NCI-H2029 treated with DMSO at 0.1 percent for 48 hours (cell line): Measurements from ENCODE around the gene MITF.

Experiments
- DNase-seq: peaks from one replicate; lab custom pipeline; 2025; lab: John Stamatoyannopoulos, UW

MITF gene

DNA sequence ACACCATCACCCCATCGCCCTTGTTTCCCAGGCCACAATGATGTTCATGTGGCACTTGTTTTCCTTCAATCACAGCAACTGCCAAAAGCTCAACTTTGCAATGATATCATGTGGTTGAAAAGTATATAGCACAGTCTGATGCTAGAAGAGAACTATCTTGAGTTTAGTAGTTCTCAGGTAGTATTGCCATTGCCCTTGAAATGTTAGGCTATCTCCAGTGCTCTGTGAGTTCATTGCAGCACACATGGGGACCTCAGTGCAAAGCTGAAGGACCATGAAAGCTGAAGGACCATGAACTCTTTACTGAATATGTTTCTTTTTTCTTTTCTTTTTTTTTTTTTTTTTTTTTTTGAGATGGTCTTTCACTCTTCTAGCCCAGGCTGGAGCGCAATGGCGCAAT, 224.4 kb downstream of the MITF start:
- DNase-seq: no peak

DNA sequence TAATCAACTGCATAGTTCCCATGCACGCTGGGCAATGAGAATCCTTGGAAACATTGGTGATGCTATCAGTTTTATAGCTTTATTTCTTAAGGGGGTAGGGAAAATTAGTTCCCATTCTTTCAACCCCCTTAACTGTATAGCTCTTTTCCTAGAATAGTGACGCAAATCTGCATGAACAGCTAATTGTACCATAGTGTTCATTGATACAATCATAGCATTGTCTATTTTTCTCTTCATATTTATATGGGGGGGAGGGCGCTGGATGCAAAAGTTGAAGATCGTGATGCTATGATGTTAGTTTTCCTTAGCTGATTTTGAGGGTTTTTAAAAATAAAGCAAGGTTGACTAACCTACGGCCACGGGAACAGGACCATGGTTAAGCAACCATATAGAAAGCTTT, 227.9 kb downstream of the MITF start:
- DNase-seq: no peak

DNA sequence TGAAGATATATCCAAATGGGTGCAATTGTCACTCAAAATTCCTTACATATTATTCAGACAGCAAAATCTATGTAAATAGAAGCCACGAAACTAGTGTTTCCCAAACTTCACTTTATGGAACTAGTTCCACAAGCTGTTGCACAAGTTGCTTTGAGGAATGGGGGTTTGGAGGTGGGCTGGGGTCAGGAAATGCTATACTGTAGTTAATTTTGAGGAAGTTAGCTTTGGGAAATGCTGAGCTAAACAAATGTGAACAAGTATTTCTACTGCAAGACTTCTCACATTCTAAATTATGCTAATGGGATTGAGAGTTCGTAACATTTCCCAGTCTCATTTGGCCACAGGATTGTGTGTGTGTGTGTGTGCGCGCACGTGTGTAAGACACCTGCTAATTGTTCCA, 231.6 kb downstream of the MITF start:
- no peak for DNase-seq

DNA sequence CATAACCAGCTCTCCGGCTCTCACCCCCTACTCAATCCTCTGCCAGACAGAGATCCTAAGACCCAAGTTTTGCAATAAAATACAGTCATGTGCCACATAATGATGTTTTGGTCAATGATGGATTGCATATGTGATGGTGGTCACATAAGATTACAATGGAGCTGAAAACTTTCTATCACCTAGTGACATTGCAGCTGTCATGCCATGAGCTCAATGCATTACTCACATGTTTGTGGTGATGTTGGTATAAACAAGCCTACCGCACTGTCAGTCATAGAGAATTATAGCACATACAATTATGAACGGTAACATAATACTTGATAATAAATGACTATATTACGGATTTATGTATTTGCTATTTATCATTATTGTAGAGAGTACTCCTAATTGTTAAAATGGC, 233.4 kb downstream of the MITF start:
- DNase-seq: no peak

DNA sequence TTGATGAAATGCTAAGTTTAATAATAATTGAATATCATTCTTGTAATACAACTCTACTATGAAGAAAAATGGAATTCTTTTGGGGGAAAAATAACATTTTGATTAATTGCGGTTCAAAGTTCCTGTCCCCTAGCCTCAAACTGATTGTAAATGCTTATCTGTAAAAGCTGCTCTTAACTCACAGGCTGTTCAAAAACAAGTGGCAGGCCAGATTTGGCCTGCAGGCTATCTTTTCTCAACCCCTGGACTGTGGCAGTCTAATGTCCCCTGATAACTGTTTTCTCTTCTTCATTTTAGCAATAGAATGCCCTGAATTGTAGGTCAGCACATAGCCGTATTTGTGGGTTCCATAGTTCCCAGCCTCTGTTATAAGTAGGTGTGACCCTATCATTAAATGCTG, 236.8 kb downstream of the MITF start:
- no peak for DNase-seq

DNA sequence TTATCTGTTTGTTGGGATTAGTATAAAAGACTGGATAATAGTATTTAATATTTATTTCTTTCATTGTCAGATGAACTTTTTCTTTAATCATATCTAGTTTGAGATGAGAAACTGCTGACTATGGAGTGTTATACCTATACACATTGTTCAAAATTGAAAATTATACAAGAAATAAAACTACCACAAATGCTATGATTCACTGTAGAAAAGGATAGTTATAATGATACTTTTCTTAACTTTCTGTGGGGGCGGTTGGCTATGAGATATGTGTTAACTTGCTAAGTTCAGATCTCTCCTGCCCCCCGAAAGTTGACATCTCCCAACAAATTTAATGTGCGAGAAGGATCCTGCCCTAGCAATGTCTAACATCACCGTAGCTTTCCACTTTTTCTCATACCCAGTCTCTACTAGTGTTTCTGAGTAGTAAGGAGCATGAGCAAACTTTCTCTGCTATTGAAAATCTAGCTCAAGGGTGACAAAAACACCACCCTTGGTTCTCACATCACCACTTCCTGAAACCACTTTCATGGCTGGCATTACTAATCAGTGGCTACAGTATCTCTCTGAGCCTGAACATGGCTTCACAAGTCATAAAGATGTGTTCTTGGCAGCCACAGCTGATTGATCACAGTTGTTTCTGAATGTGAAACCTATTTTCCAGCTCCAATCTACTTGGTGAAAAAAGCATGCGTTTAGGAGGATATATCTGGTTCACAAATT, 244.4 kb downstream of the MITF start:
- DNase-seq: no peak

DNA sequence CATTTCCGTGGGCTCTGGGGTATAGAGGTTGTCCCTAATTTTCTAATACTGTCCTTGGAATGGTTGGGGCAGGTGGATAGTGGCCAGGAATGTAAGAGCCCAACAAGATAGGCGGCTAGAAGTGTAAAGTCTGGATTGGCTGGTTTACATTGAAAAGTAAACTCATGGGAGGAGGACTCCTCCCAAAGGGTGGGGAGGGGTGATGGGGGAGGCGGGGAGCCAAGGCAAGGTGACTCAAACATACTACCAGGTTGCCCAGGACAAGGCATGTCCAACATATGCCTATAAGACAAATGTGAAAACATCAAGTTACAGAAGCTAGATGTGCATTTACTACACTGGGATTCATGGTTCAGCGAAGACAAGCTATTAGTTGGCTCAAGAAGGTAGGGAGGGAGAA, 246.0 kb downstream of the MITF start:
- DNase-seq: no peak

DNA sequence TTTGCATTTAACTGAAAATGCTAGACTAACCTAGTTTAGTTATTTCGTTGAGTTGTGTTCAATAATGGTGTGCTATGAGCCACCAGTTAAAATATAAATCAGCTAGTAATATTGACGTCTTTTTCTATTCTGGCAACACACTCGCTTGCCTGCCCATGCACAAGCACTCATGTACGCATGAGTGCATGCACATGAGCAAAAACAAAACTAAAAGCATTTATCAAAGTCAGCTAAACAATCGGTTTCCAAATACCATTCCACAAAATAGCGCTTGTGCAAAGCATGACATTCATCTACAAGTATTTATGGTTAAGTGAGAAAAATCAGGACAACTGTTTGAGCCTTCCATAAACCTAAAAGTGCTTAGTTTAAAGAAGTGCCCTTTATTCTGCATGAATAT, 247.2 kb downstream of the MITF start:
- no peak for DNase-seq

DNA sequence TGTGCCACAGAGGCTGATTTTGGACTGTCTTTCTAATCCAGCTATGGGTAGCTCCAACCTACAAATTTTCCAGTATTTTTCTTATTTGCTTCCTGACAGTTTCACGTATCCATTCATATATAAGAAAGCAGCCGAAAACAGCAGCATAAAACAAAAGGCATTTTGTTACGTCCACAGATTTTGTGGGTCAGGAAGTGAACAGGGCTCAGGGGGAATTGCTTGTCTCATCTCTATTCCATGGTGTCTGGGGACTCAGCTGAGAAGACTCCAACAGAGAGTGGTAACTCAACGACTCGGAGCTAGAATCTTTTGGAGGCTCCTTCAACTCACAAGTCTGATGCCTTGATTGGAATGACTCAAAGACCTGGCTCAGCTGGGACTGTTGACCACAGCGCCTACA, 248.6 kb downstream of the MITF start:
- DNase-seq: no peak

DNA sequence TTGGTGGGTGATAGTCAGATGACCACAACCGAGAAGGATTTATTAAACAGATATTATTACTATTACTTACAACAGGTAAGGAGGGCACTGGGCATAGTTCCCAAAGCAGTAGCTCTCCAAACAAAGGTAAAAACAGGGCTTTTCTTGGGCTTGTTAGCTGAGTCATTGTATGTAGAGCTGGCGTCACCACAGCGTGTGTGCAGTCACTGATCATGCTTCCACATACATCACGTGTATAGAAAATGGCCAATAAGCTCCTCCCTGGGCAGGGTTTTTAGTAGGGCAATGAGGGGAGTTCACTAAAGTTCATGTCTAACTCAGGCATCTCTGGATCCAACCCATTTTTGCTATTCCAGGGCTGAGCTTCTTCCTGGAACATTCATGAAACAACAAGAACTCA, 254.5 kb downstream of the MITF start:
- DNase-seq: no peak

DNA sequence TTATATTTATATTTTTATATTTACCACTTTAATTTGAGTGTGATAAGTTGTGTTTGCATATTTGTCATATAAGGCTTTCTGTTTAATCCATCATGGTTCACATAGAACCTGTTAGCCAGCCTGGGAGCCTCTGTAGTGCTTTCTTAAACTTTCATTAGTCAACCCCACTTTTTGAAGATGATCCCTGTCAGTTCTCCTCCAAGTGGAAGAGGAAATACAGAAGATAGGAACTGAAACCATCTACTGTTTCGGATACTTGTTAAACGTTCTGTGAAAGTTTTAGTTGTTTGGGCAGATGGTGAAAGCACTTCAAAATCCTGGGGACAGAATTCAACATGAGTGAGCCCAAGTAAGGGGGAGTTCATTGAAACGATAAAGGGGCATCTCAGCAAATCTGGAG, 255.7 kb downstream of the MITF start:
- DNase-seq: no peak

DNA sequence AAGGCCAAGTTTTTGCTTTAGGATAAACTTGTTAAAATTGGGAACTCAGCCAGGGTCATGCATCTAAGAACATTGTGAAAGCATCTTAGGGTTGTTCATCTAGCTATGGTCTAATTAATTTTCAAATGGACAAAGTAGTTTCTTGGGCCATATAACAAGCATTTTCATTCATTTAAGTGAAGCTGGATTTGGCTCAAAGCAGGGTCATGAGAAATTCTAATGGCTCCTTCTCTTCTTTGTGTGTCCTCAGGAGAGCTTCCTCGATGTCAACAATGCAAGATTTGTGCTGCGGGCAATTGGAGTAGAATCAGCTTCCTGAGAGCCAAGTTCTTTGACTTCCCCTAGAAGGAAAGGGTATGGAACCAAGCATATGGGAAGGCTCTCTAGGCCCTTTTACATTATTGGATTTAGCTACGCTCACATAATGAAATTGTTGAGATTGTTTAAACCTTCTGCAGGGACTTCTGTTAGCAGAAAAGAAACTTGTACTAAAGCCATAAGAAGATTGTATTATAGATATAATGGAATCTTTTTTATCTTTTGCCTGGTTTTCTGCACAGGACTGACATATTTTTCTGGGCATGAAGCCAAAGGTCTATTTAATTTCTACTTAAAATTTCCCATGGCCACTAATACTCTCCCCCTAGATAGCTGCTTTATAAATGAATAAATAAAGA, 258.5 kb downstream of the MITF start:
- no peak for DNase-seq

DNA sequence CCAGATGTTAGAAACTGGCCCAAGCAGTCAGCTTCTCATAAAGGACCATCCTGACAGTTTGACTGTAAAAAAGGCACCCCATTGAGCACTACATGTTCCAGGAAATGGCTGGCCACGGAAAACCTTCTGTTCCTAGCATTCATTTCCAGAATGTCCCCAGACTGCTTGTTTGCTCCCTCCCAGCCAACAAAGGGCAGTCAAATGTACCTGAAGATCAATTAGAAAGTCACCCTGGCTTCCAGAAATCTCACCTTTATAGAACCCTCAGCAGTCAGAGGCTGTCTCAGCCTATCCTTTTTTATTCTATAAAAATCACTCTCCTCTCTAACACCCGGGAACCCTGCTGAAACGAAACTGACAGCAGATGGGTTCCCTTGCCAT, 259.5 kb downstream of the MITF start:
- DNase-seq: no peak

DNA sequence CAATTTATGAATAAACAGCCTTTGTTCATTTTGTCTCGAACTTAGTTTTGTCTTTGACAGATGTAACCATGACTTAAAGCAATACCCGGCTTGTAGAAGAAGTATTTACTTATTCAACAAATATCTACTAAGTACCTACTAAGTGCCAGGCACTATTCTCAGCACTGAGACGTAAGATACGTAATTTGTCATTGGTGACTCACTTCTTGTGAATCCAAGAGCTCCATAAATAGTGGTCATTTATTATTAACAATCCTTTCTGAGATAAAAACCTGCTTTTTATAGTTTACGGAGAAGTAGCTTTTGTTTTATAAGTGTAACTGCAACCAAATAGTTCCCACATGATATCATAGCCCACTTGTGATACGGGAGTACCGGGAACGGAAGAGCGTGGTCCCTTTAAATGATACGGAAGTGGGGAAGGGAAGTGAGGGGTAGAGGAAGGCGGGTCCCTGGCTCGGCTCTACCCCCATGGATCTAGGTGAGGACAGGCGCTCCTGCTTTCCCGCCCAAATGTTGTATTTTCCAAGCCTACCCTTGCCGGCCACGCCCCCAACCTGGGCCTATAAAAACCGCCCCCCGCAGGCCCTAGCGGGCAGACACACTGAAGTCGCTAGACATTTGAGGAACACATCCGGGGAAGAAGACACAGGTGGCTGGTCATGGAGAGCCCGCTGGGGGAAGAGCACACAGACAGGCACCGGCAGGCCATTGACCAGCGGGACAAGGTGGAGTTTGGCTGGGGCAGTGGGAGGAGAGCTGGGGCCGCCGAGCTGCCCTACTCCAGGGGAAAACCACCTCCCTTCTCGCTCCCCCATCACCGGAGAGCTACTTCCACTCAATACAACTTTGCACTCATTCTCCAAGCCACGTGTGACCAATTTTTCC, 260.1 kb downstream of the MITF start, which contains the start of gene SAMMSON:
Gene SAMMSON, plus strand, starts transcription at position 594 of the 888 bp plus-strand sequence.
- DNase-seq: peak; percentile 82

DNA sequence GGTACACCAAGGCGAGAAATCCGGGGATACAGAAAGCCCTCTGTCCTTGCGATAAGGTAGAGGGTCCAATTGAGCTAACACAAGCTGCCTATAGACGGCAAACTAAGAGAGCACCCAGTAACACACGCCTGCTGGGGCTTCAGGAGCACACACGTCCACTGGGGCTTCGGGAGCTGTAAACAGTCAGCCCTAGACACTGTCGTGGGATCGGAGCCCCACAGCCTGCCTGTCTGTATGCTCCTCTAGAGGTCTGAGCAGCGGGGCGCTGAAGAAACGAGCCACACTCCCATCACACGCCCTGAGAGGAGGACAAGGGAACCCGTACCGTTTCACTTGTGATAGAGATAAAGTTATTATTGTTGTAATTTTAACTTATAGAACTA, 260.8 kb downstream of the MITF start:
- no peak for DNase-seq

DNA sequence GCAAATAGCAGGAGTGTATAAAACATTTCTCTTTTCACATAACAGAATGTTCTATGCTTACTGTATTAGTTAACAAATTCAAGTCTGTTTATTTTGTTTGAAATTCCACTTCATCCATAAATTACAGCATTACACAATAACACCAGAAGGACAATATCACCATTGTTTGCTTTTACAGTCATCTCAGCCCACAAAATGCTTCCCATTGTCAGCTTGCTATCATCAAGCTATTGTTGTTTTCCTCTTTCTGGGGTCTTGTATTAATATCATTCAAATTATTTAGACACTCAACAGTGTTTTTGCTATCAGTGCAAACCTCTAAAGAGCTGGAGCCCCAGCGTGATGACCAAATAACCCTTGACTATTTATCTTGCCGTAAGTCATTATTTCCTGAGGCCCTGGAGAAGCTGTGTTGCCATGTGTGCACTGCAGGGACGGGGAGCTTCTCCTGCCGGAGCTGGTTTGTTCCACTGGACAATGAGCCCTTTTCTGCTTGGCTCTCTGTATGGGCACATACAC, 261.4 kb downstream of the MITF start:
- DNase-seq: peak; percentile 22

DNA sequence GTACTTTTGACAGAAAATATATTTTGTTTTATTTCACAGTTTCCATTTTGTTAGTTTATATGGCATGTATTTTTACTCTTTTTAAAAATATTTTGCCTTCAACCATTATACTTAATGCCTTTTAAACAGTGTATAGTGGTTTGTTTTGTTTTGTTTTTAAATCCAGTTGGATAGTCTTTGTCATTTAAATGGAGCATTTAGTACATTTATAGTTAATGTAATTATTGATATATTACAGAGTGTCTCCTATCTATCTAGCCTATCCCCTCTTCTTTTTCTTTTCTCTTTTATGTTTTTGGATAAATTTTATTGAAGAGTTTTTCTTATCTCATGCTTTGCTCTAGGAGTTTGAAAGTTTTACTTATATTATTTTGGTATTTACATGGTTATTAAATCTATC, 263.9 kb downstream of the MITF start:
- DNase-seq: no peak

DNA sequence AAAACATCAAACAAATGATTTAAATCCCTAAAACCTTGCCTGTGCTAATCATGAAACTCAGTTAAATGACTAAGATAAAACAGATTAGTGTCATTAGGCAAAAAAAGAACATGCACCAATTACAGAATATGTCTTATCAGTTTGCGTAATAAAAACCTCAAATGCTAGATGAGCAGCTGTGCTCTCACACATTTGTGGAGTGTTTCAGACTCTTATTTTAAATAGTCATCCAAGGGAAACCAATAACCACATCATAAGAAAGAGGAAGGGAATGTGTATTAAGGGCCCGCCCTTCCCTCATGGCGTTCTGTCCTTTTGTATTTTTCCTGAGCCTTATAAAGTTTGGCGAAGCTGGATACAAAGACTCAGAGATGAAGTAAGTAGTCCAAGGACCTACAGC, 266.8 kb downstream of the MITF start:
- no peak for DNase-seq

DNA sequence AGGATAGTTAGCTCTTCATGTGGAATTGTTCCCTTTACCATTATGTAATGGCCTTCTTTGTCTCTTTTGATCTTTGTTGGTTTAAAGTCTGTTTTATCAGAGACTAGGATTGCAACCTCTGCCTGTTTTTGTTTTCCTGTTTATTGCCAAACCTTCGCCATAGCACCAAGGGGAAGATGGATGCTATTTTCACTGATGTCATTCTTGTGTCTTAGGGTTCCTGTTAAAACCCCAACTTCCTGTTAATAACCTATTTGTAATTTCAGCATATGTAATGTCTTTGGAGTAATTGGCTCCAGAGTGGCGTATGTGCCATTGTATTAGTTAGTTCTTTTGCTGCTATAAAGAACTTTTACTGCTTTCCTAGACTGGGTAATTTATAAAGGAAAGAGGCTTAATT, 271.1 kb downstream of the MITF start:
- DNase-seq: no peak

DNA sequence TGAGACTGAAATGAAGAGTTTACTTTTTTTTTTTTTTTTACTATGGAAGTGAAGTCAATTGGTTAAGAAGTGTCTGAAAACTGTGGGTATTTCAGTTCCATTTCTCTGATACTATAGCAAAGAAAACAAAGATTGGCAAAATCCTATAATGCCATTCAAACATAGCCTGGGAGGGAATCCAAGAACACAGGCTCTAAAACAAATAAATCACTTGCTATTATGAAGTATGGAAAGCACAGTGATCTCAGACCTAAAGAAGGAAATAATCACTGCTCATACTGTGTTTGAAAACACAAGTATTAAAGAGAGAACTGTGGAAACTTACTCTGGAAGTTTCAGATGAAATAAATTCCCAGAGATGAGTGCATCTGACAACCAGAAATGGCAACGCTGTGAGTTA, 272.3 kb downstream of the MITF start:
- DNase-seq: no peak
